ENCODE measurements around the gene SLC25A30.
"Not testable (repeated sequence)": the region's sequence is repeated elsewhere in the genome, so short reads cannot be mapped to it uniquely, and the experiment has no call there.

Gene SLC25A30

GRCh38 chr13:45426056-45426841 is 8.1 kb upstream of the SLC25A30 start:
- H3K27me3 ChIP-seq (ENCODE audit: control insufficient read depth, insufficient read depth, low read length); H3K36me3 ChIP-seq (ENCODE audit: control insufficient read depth, insufficient read depth, low read length); H3K4me3 ChIP-seq (ENCODE audit: low read depth, low read length); H3K9me3 ChIP-seq (ENCODE audit: control insufficient read depth, insufficient read depth, low read length); H3K9ac ChIP-seq (ENCODE audit: low read depth, low read length); H3K4me1 ChIP-seq (ENCODE audit: control insufficient read depth, insufficient read depth, low read length); H3K27ac ChIP-seq (ENCODE audit: low read depth, low read length): not testable (repeated sequence)

GRCh38 chr13:45422731-45423292 is 4.6 kb upstream of the SLC25A30 start:
- H3K27me3 ChIP-seq (ENCODE audit: control insufficient read depth, insufficient read depth, low read length) = no peaks in the 10 kb centered on the region
- H3K27ac ChIP-seq (ENCODE audit: low read depth, low read length) = no peak overlapping the region
- no peak overlapping the region for H3K4me3 ChIP-seq (ENCODE audit: low read depth, low read length)
- H3K9ac ChIP-seq (ENCODE audit: low read depth, low read length) = no peak overlapping the region
- no peaks in the 10 kb centered on the region for H3K36me3 ChIP-seq (ENCODE audit: control insufficient read depth, insufficient read depth, low read length)
- H3K4me1 ChIP-seq (ENCODE audit: control insufficient read depth, insufficient read depth, low read length) = no peaks in the 10 kb centered on the region
- no peaks in the 10 kb centered on the region for H3K9me3 ChIP-seq (ENCODE audit: control insufficient read depth, insufficient read depth, low read length)

- H3K4me3 ChIP-seq (ENCODE audit: low read depth, low read length) = no peak overlapping the region
- H3K9me3 ChIP-seq (ENCODE audit: control insufficient read depth, insufficient read depth, low read length) = no peaks in the 10 kb centered on the region
- H3K9ac ChIP-seq (ENCODE audit: low read depth, low read length) = no peak overlapping the region
- peaks cover 9% of the 10 kb centered on the region for H3K27me3 ChIP-seq (ENCODE audit: control insufficient read depth, insufficient read depth, low read length)
- no peaks in the 10 kb centered on the region for H3K36me3 ChIP-seq (ENCODE audit: control insufficient read depth, insufficient read depth, low read length)
- no peaks in the 10 kb centered on the region for H3K4me1 ChIP-seq (ENCODE audit: control insufficient read depth, insufficient read depth, low read length)
- no peak overlapping the region for H3K27ac ChIP-seq (ENCODE audit: low read depth, low read length)
These were observed 1.8 kb upstream of the SLC25A30 start for GRCh38 chr13:45419945-45420344.

- H3K27ac ChIP-seq (ENCODE audit: low read depth, low read length); H3K4me1 ChIP-seq (ENCODE audit: control insufficient read depth, insufficient read depth, low read length); H3K27me3 ChIP-seq (ENCODE audit: control insufficient read depth, insufficient read depth, low read length); H3K36me3 ChIP-seq (ENCODE audit: control insufficient read depth, insufficient read depth, low read length); H3K9me3 ChIP-seq (ENCODE audit: control insufficient read depth, insufficient read depth, low read length); H3K9ac ChIP-seq (ENCODE audit: low read depth, low read length); H3K4me3 ChIP-seq (ENCODE audit: low read depth, low read length): not testable (repeated sequence)
These were observed 1.2 kb upstream of the SLC25A30 start for GRCh38 chr13:45419389-45419788.

- Histone ChIP-seq H3K4me3 (ENCODE audit: low read depth, low read length) (no peak overlapping the region), H3K4me1 (ENCODE audit: control insufficient read depth, insufficient read depth, low read length) (no peaks in the 10 kb centered on the region), H3K9ac (ENCODE audit: low read depth, low read length) (no peak overlapping the region), H3K27ac (ENCODE audit: low read depth, low read length) (no peak overlapping the region), H3K36me3 (ENCODE audit: control insufficient read depth, insufficient read depth, low read length) (no peaks in the 10 kb centered on the region), H3K9me3 (ENCODE audit: control insufficient read depth, insufficient read depth, low read length) (no peaks in the 10 kb centered on the region), H3K27me3 (ENCODE audit: control insufficient read depth, insufficient read depth, low read length) (peaks cover 9% of the 10 kb centered on the region)
These were observed 1.6 kb downstream of the SLC25A30 start for GRCh38 chr13:45416516-45417128.

- H3K36me3 ChIP-seq (ENCODE audit: control insufficient read depth, insufficient read depth, low read length) = no peaks in the 10 kb centered on the region; the same call in 1 of the 2 replicates
- no peaks in the 10 kb centered on the region for H3K9me3 ChIP-seq (ENCODE audit: control insufficient read depth, insufficient read depth, low read length)
- peaks cover 9% of the 10 kb centered on the region for H3K27me3 ChIP-seq (ENCODE audit: control insufficient read depth, insufficient read depth, low read length)
- no peak overlapping the region for H3K4me3 ChIP-seq (ENCODE audit: low read depth, low read length)
- H3K9ac ChIP-seq (ENCODE audit: low read depth, low read length) = no peak overlapping the region
- H3K27ac ChIP-seq (ENCODE audit: low read depth, low read length) = no peak overlapping the region
- no peaks in the 10 kb centered on the region for H3K4me1 ChIP-seq (ENCODE audit: control insufficient read depth, insufficient read depth, low read length)
These were observed 3.1 kb downstream of the SLC25A30 start for GRCh38 chr13:45415112-45415511.

GRCh38 chr13:45413826-45414307 is 4.3 kb downstream of the SLC25A30 start:
- no peak overlapping the region for H3K27ac ChIP-seq (ENCODE audit: low read depth, low read length)
- peaks cover 9% of the 10 kb centered on the region for H3K27me3 ChIP-seq (ENCODE audit: control insufficient read depth, insufficient read depth, low read length)
- H3K36me3 ChIP-seq (ENCODE audit: control insufficient read depth, insufficient read depth, low read length) = no peaks in the 10 kb centered on the region; the same call in 1 of the 2 replicates
- H3K9ac ChIP-seq (ENCODE audit: low read depth, low read length) = no peak overlapping the region
- no peaks in the 10 kb centered on the region for H3K9me3 ChIP-seq (ENCODE audit: control insufficient read depth, insufficient read depth, low read length)
- no peaks in the 10 kb centered on the region for H3K4me1 ChIP-seq (ENCODE audit: control insufficient read depth, insufficient read depth, low read length)
- H3K4me3 ChIP-seq (ENCODE audit: low read depth, low read length) = no peak overlapping the region

GRCh38 chr13:45412274-45413049 is 5.7 kb downstream of the SLC25A30 start:
- Histone ChIP-seq H3K4me3 (ENCODE audit: low read depth, low read length) (no peak overlapping the region), H3K4me1 (ENCODE audit: control insufficient read depth, insufficient read depth, low read length) (no peaks in the 10 kb centered on the region), H3K36me3 (ENCODE audit: control insufficient read depth, insufficient read depth, low read length) (peaks cover 12% of the 10 kb centered on the region), H3K27me3 (ENCODE audit: control insufficient read depth, insufficient read depth, low read length) (peaks cover 8% of the 10 kb centered on the region), H3K27ac (ENCODE audit: low read depth, low read length) (no peak overlapping the region), H3K9me3 (ENCODE audit: control insufficient read depth, insufficient read depth, low read length) (no peaks in the 10 kb centered on the region), H3K9ac (ENCODE audit: low read depth, low read length) (no peak overlapping the region)

- no peak overlapping the region for H3K4me3 ChIP-seq (ENCODE audit: low read depth, low read length)
- no peak overlapping the region for H3K9ac ChIP-seq (ENCODE audit: low read depth, low read length)
- H3K27ac ChIP-seq (ENCODE audit: low read depth, low read length) = no peak overlapping the region
- peaks cover 12% of the 10 kb centered on the region for H3K36me3 ChIP-seq (ENCODE audit: control insufficient read depth, insufficient read depth, low read length)
- peaks cover 2% of the 10 kb centered on the region; the same call in 1 of the 2 replicates for H3K27me3 ChIP-seq (ENCODE audit: control insufficient read depth, insufficient read depth, low read length)
- H3K9me3 ChIP-seq (ENCODE audit: control insufficient read depth, insufficient read depth, low read length) = no peaks in the 10 kb centered on the region
- H3K4me1 ChIP-seq (ENCODE audit: control insufficient read depth, insufficient read depth, low read length) = no peaks in the 10 kb centered on the region
These were observed 6.5 kb downstream of the SLC25A30 start for GRCh38 chr13:45411631-45412030.

- H3K4me1 ChIP-seq (ENCODE audit: control insufficient read depth, insufficient read depth, low read length) = no peaks in the 10 kb centered on the region
- H3K9ac ChIP-seq (ENCODE audit: low read depth, low read length) = no peak overlapping the region
- peaks cover 12% of the 10 kb centered on the region for H3K36me3 ChIP-seq (ENCODE audit: control insufficient read depth, insufficient read depth, low read length)
- H3K27ac ChIP-seq (ENCODE audit: low read depth, low read length) = no peak overlapping the region
- H3K27me3 ChIP-seq (ENCODE audit: control insufficient read depth, insufficient read depth, low read length) = no peaks in the 10 kb centered on the region
- H3K9me3 ChIP-seq (ENCODE audit: control insufficient read depth, insufficient read depth, low read length) = no peaks in the 10 kb centered on the region
- H3K4me3 ChIP-seq (ENCODE audit: low read depth, low read length) = no peak overlapping the region
These were observed 7.0 kb downstream of the SLC25A30 start for GRCh38 chr13:45411221-45411620.
